ENCODE data around the gene MRPS6.

Gene MRPS6

DNA sequence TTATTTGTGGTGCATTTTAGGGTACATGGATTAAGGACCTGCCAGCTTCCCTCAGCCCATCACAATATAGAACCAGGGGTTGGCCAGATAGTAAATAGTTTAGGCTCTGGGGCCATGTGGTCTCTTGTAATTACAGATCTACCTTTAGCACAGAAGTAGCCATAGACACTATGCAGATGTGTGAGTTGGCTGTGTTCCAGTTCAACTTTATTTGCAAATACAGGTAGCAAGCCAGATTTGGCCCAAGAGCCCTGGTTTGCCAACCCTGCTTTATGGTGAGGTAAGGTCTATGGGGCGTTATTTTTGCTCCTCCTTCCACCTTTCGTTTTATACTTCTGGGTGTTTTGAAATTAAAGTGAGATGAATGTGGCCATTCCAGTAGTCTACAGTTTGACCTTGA is 48.7 kb downstream of the MRPS6 start:
- Histone ChIP-seq H3K4me3 (ENCODE audit: severe bottlenecking) (no peak overlapping the region), H3K9me3 (ENCODE audit: severe bottlenecking) (no peaks in the 10 kb centered on the region), H3K36me3 (ENCODE audit: low read depth) (0 out of 2 replicates have a peak, but pooled peaks cover 12% of the 10 kb centered on the region), H3K4me1 (ENCODE audit: insufficient read depth, poor library complexity, severe bottlenecking) (peaks cover 12% of the 10 kb centered on the region), H3K27me3 (ENCODE audit: insufficient read depth, poor library complexity, severe bottlenecking) (no peaks in the 10 kb centered on the region), H3K27ac (ENCODE audit: poor library complexity, severe bottlenecking) (no peak overlapping the region)
- ATAC-seq (ENCODE audit: low read depth) (no peak), DNase-seq (ENCODE audit: low spot score) (no peak)
- no peak for TF ChIP-seq CTCF (IDR thresholded peaks at IDR 0.05; ENCODE audit: poor library complexity, severe bottlenecking)

- Histone ChIP-seq H3K27me3 (ENCODE audit: insufficient read depth, poor library complexity, severe bottlenecking) (no peaks in the 10 kb centered on the region), H3K27ac (ENCODE audit: poor library complexity, severe bottlenecking) (no peak overlapping the region), H3K9me3 (ENCODE audit: severe bottlenecking) (no peaks in the 10 kb centered on the region), H3K4me1 (ENCODE audit: insufficient read depth, poor library complexity, severe bottlenecking) (peaks cover 13% of the 10 kb centered on the region), H3K36me3 (ENCODE audit: low read depth) (0 out of 2 replicates have a peak, but pooled peaks cover 18% of the 10 kb centered on the region), H3K4me3 (ENCODE audit: severe bottlenecking) (no peak overlapping the region)
- no peak for DNase-seq (ENCODE audit: low spot score)
- no peak for TF ChIP-seq CTCF (IDR thresholded peaks at IDR 0.05; ENCODE audit: poor library complexity, severe bottlenecking)
- ATAC-seq (ENCODE audit: low read depth), result no peak
Observed at GRCh38 chr21:34123609-34124008, 50.2 kb downstream of the MRPS6 start.

GRCh38 chr21:34126269-34126668 is 52.9 kb downstream of the MRPS6 start:
- Histone ChIP-seq H3K4me1 (ENCODE audit: insufficient read depth, poor library complexity, severe bottlenecking) (peaks cover 20% of the 10 kb centered on the region), H3K9me3 (ENCODE audit: severe bottlenecking) (no peaks in the 10 kb centered on the region), H3K4me3 (ENCODE audit: severe bottlenecking) (no peak overlapping the region), H3K27ac (ENCODE audit: poor library complexity, severe bottlenecking) (peak overlapping the region; percentile 38), H3K36me3 (ENCODE audit: low read depth) (0 out of 2 replicates have a peak, but pooled peaks cover 19% of the 10 kb centered on the region), H3K27me3 (ENCODE audit: insufficient read depth, poor library complexity, severe bottlenecking) (no peaks in the 10 kb centered on the region)
- TF ChIP-seq CTCF (IDR thresholded peaks at IDR 0.05; ENCODE audit: poor library complexity, severe bottlenecking), result no peak
- DNase-seq (ENCODE audit: low spot score) (no peak), ATAC-seq (ENCODE audit: low read depth) (peak; percentile 62)

- ATAC-seq (ENCODE audit: low read depth) (peak; percentile 82), DNase-seq (ENCODE audit: low spot score) (no peak)
- H3K4me1 ChIP-seq (ENCODE audit: insufficient read depth, poor library complexity, severe bottlenecking), result peaks cover 20% of the 10 kb centered on the region
- H3K36me3 ChIP-seq (ENCODE audit: low read depth), result 0 out of 2 replicates have a peak, but pooled peaks cover 19% of the 10 kb centered on the region
- peak overlapping the region; percentile 38 for H3K27ac ChIP-seq (ENCODE audit: poor library complexity, severe bottlenecking)
- H3K9me3 ChIP-seq (ENCODE audit: severe bottlenecking), result no peaks in the 10 kb centered on the region
- no peak overlapping the region for H3K4me3 ChIP-seq (ENCODE audit: severe bottlenecking)
- no peak for TF ChIP-seq CTCF (IDR thresholded peaks at IDR 0.05; ENCODE audit: poor library complexity, severe bottlenecking)
- no peaks in the 10 kb centered on the region for H3K27me3 ChIP-seq (ENCODE audit: insufficient read depth, poor library complexity, severe bottlenecking)
Observed at GRCh38 chr21:34126691-34127090, 53.3 kb downstream of the MRPS6 start.

DNA sequence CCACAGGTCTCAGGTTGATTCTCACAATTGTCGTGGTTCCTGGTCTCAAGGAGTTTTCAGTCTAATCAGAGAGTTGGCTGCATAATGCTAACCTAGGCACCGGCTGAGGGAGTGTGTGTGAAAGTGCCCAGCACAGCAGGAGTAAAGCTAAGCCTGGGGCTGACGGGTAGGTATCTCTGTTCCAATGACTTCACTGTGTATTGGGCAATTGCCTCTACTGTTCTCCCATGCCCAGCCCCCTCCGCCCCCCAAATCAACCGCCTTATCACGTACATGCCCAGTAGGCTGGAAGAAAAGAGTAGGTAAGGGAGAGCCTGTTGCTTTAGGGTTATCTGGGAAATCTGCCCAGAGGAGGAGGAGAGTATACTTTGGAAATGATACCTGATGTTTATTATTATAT is 54.7 kb downstream of the MRPS6 start:
- Histone ChIP-seq H3K27me3 (ENCODE audit: insufficient read depth, poor library complexity, severe bottlenecking) (no peaks in the 10 kb centered on the region), H3K27ac (ENCODE audit: poor library complexity, severe bottlenecking) (no peak overlapping the region), H3K4me3 (ENCODE audit: severe bottlenecking) (no peak overlapping the region), H3K36me3 (ENCODE audit: low read depth) (peaks cover 19% of the 10 kb centered on the region; the same call in 1 of the 2 replicates), H3K9me3 (ENCODE audit: severe bottlenecking) (no peaks in the 10 kb centered on the region), H3K4me1 (ENCODE audit: insufficient read depth, poor library complexity, severe bottlenecking) (peaks cover 20% of the 10 kb centered on the region)
- DNase-seq (ENCODE audit: low spot score) (no peak), ATAC-seq (ENCODE audit: low read depth) (no peak)
- TF ChIP-seq CTCF (IDR thresholded peaks at IDR 0.05; ENCODE audit: poor library complexity, severe bottlenecking), result no peak

All from RWPE2 (cell line).